Measurements from ENCODE around the gene NCOA7. TPM values are rescaled to one million over a fixed set of nuclear protein-coding genes. Genes with fewer than 3 reads are reported as not detected.
A peak's percentile ranks its signal among the peaks of the same experiment; 100 is the strongest.

The NCOA7 gene
- total and polyA plus RNA-seq, 8 donors = 1.2 to 131 (median 21.8) TPM

- Histone ChIP-seq H3K4me1 (peaks cover 0 to 24% (median 10%) of the 10 kb centered on the region in 4 donors), H3K9me3 (no peaks in the 10 kb centered on the region), H3K27ac (no peak overlapping the region), H3K27me3 (no peaks in the 10 kb centered on the region), H3K4me3 (no peak overlapping the region), H3K36me3 (peaks cover 0 to 25% (median 16%) of the 10 kb centered on the region in 4 donors)
- TF ChIP-seq POLR2AphosphoS5 (IDR thresholded peaks at IDR 0.05) (no peak), CTCF (IDR thresholded peaks at IDR 0.05) (no peak), EP300 (IDR thresholded peaks at IDR 0.05) (no peak), POLR2A (IDR thresholded peaks at IDR 0.05) (no peak)
- intact Hi-C loops (cut with DNase I; ENCODE audit: low total_unique reads) = no loop called here
- DNase-seq = no peak
- 78 to 89% (median 85%) methylated on average over 6 of the region's 6 CpGs for WGBS, 5 donors
Observed at GRCh38 chr6:125857846-125858245, 67.1 kb downstream of the NCOA7 start.

GRCh38 chr6:125858427-125859320 is 67.9 kb downstream of the NCOA7 start:
- no peaks in the 10 kb centered on the region for H3K9me3 ChIP-seq
- TF ChIP-seq EP300 (IDR thresholded peaks at IDR 0.05) (no peak), CTCF (IDR thresholded peaks at IDR 0.05) (peak in 5 of 7 experiments; percentile 42 to 63 (median 51)), POLR2A (IDR thresholded peaks at IDR 0.05) (no peak), POLR2AphosphoS5 (IDR thresholded peaks at IDR 0.05) (peak in 1 of 3 donors; percentile 72)
- intact Hi-C loops (cut with DNase I; ENCODE audit: low total_unique reads) = no loop called here
- H3K27me3 ChIP-seq = no peaks in the 10 kb centered on the region
- 36 to 45% (median 42%) methylated on average over 7 of the region's 7 CpGs for WGBS, 5 donors
- peak; percentile 62 to 87 for DNase-seq
- peaks cover 0 to 16% (median 5%) of the 10 kb centered on the region in 4 donors for H3K4me1 ChIP-seq
- no peak overlapping the region for H3K27ac ChIP-seq
- no peak overlapping the region for H3K4me3 ChIP-seq
- H3K36me3 ChIP-seq = peaks cover 0 to 25% (median 16%) of the 10 kb centered on the region in 4 donors

- Histone ChIP-seq H3K4me3 (no peak overlapping the region), H3K27me3 (no peaks in the 10 kb centered on the region), H3K4me1 (peaks cover 0 to 7% (median 4%) of the 10 kb centered on the region in 4 donors), H3K27ac (no peak overlapping the region), H3K36me3 (peaks cover 0 to 25% (median 16%) of the 10 kb centered on the region in 4 donors), H3K9me3 (no peaks in the 10 kb centered on the region)
- TF ChIP-seq EP300 (IDR thresholded peaks at IDR 0.05) (no peak), POLR2AphosphoS5 (IDR thresholded peaks at IDR 0.05) (no peak), POLR2A (IDR thresholded peaks at IDR 0.05) (no peak)
- 87 to 92% (median 91%) methylated on average over 3 of the region's 3 CpGs for WGBS, 5 donors
- intact Hi-C loops (cut with DNase I; ENCODE audit: low total_unique reads) = no loop called here
- DNase-seq = no peak
Observed at GRCh38 chr6:125859727-125860126, 69.0 kb downstream of the NCOA7 start.

- H3K27me3 ChIP-seq = no peaks in the 10 kb centered on the region
- H3K36me3 ChIP-seq = no peaks in the 10 kb centered on the region
- TF ChIP-seq POLR2A (IDR thresholded peaks at IDR 0.05) (no peak), POLR2AphosphoS5 (IDR thresholded peaks at IDR 0.05) (no peak), CTCF (IDR thresholded peaks at IDR 0.05) (no peak), EP300 (IDR thresholded peaks at IDR 0.05) (no peak)
- no peaks in the 10 kb centered on the region for H3K9me3 ChIP-seq
- intact Hi-C loops (cut with DNase I; ENCODE audit: low total_unique reads) = no loop called here
- no peak for DNase-seq
- H3K4me3 ChIP-seq = no peak overlapping the region
- H3K27ac ChIP-seq = no peak overlapping the region
- peaks cover 0 to 11% (median 4%) of the 10 kb centered on the region in 4 donors for H3K4me1 ChIP-seq
Observed at GRCh38 chr6:125863023-125863422, 72.3 kb downstream of the NCOA7 start.

Measured in stomach (tissue), 9 donors.